GM20431 (cell line): ENCODE measurements around the gene FAM163B.

ENCODE experiments used
- in situ Hi-C: fragments of 300-500 bp; cut with MseI, MboI; formaldehyde crosslinking; loops from one replicate; pipeline ENCODE4 v1.15.0; 2020; ENCODE audit warnings: low sequenced_read_pairs; ENCODE audit not compliant: unreplicated experiment

The FAM163B gene

GRCh38 chr9:133536536-133536935 is 72.7 kb downstream of the FAM163B start:
- in situ Hi-C loops = no loop called here

GRCh38 chr9:133536080-133536479 is 73.1 kb downstream of the FAM163B start:
- in situ Hi-C loops = no loop called here

GRCh38 chr9:133535306-133535877 is 73.8 kb downstream of the FAM163B start:
- in situ Hi-C loops = no loop called here

- in situ Hi-C loops = no loop called here
Measured at GRCh38 chr9:133534346-133535291, 74.6 kb downstream of the FAM163B start, which contains the start of gene ADAMTSL2. Gene ADAMTSL2 (plus strand): TSS chr9:133534704. CDS start chr9:133536713, 2,009 bp downstream.

GRCh38 chr9:133533857-133534256 is 75.3 kb downstream of the FAM163B start:
- in situ Hi-C loops = no loop called here

- in situ Hi-C loops = no loop called here
Measured at GRCh38 chr9:133532937-133533668, 76.1 kb downstream of the FAM163B start.

GRCh38 chr9:133531293-133531692 is 77.9 kb downstream of the FAM163B start:
- in situ Hi-C loops = no loop called here

- in situ Hi-C loops = no loop called here
Measured at GRCh38 chr9:133529874-133530273, 79.3 kb downstream of the FAM163B start.

GRCh38 chr9:133529457-133529856 is 79.7 kb downstream of the FAM163B start:
- in situ Hi-C loops = no loop called here

GRCh38 chr9:133528876-133529241 is 80.3 kb downstream of the FAM163B start:
- in situ Hi-C loops = no loop called here

- in situ Hi-C loops = no loop called here
Measured at GRCh38 chr9:133528001-133528875, 81.0 kb downstream of the FAM163B start.

GRCh38 chr9:133527444-133527920 is 81.7 kb downstream of the FAM163B start:
- in situ Hi-C loops = no loop called here
